ENCODE measurements around the gene TFCP2L1.

DNA sequence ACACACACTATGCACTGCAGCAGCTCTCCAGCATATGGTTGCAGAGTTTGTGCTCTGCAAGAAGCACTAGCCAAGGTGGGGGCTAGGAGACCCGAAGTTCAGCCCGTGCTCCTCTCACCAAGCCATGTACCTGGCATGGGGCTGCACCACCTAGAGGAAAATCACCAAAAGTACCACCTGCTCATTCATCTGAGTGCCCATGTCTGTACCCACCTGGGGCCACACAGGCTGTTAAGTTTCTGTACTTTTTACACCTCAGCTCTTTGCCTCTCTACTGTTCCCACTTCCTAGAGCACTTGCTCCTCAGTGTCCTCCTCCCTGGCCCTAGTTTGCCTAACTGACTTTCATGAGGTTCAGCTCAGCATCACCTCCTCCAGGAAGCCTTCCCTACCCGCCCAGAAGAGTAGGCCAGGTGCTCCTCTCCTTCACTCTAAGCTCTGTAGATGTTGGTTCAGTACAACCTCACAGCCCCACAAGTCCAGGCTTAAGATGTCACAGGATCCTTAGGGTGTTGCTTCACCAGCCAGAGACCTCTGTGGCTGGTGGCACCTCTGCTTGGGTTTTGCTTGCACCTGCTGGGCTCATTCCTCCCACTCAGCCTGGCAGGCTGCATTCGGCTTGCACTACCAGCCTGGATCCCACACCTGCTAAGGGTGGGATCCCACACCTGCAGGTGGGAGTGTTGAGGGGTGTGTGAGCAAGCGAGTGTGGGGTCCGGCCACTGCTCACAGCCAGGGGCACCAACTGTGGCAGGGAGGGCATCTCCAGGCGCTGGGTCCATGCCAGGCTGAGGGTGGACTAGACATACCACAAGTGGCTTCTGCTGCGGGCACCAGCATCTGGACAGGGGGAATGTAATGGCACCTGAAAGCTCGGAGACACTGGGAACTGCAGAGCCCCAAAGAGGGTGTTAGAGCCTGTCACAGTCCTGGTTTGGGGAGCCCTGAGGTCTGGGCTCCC, 10.2 kb upstream of the TFCP2L1 start:
- no peak for TF ChIP-seq CTCF (IDR thresholded peaks at IDR 0.05 in 8 of 11, conservative IDR thresholded peaks at IDR 0.05 in 3 of 11)
- no peak for TF ChIP-seq POLR2A (IDR thresholded peaks at IDR 0.05)
- TF ChIP-seq POLR2AphosphoS5 (IDR thresholded peaks at IDR 0.05) = no peak

Measured in spleen (tissue), 7 donors.